ENCODE data around the gene BATF. TPM values are rescaled to one million over a fixed set of nuclear protein-coding genes. Genes with fewer than 3 reads are reported as not detected.

The BATF gene
- total RNA-seq, 2 experiments from 2014 or later: 46.4 to 47.0 TPM

DNA sequence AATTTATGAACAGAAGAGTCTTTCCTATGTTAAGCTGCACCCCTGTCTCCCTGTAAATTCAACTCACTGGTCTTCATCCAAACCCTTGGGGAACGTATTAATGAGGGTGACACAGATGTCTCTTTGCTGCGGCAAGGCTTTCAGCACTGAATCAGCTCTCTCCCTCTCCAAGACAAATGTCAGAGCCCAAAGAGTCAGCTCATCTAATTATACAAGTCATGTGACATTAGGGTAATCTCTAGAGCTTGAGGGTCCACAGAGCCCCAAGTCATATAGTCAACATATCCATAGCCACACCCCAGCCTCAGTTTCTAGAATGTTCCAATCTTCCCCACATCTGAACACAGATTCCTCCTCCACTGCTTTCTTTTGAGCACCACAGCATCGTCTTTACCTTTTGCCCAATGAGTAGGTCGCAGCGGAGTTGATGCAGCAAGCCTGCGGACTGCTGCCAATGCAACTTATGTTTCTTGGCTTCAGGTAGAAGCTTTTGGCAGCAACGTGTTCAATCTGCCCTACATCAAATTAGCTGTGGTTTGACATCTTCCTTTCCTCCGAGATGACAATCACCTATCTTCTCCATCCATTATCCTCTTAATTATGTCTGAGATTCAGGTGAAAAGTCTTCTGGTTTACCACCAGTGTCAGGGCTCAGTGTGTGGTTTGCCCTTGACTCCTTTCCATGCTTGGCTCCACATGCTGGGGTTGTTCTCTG lies 5.3 kb downstream of the BATF start:
- Mint-ChIP-seq H3K9me3 (no peaks in the 10 kb centered on the region), H3K4me3 (no peak overlapping the region), H3K4me1 (ENCODE audit: low read depth) (peaks cover 68% of the 10 kb centered on the region), H3K36me3 (ENCODE audit: low read depth) (peaks cover 77% of the 10 kb centered on the region), H3K27me3 (no peaks in the 10 kb centered on the region), H3K27ac (peak overlapping the region; percentile 9)
- DNase-seq: no peak
- ChIA-PET POLR2A (interaction anchor here (12.4 kb wide), 1 partner anchor 15 kb away, joined by 117 read pairs; no protein-coding TSS in a partner anchor), CTCF (interaction anchor here (1.0 to 3.0 kb wide), 8 partner anchors 9 to 129 kb away, joined by 3 to 11 read pairs (median 6); no protein-coding TSS in a partner anchor)
- ATAC-seq: no peak
- intact Hi-C loops (cut with micrococcal nuclease): no loop called here
- TF ChIP-seq, protein P1, sequence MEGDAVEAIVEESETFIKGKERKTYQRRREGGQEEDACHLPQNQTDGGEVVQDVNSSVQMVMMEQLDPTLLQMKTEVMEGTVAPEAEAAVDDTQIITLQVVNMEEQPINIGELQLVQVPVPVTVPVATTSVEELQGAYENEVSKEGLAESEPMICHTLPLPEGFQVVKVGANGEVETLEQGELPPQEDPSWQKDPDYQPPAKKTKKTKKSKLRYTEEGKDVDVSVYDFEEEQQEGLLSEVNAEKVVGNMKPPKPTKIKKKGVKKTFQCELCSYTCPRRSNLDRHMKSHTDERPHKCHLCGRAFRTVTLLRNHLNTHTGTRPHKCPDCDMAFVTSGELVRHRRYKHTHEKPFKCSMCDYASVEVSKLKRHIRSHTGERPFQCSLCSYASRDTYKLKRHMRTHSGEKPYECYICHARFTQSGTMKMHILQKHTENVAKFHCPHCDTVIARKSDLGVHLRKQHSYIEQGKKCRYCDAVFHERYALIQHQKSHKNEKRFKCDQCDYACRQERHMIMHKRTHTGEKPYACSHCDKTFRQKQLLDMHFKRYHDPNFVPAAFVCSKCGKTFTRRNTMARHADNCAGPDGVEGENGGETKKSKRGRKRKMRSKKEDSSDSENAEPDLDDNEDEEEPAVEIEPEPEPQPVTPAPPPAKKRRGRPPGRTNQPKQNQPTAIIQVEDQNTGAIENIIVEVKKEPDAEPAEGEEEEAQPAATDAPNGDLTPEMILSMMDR (IDR thresholded peaks at IDR 0.05): no peak

DNA sequence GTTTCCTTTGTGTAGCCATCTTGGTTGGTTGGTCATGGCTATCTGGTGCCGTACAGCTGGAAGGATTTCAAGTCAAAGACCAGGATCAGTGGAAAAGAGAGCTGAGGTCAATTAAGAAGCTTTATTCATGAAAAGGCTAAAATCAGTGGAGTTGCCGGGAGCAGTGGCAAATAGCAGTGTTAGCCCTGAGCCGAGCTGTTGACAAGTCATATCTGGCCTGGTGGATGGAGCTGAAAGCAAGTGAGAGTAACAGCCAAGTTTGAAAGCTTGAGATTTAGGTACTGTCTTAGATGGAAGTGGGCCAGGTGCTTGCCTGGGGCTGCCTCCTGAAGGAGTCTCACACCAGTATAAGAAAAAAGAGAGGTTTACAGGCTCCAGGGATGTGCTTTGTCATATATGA lies 9.0 kb downstream of the BATF start:
- H3K4me1 Mint-ChIP-seq (ENCODE audit: low read depth): peaks cover 66% of the 10 kb centered on the region
- H3K4me3 Mint-ChIP-seq: no peak overlapping the region
- DNase-seq (no peak), ATAC-seq (peak; percentile 30)
- ChIA-PET POLR2A (interaction anchor here (0.8 kb wide), 1 partner anchor 18 kb away, joined by 3 read pairs; no protein-coding TSS in a partner anchor), CTCF (interaction anchor here (0.6 to 2.7 kb wide), 2 partner anchors 11 to 12 kb away, joined by 3 to 7 read pairs; no protein-coding TSS in a partner anchor)
- H3K27ac Mint-ChIP-seq: no peak overlapping the region
- H3K9me3 Mint-ChIP-seq: no peaks in the 10 kb centered on the region
- H3K27me3 Mint-ChIP-seq: no peaks in the 10 kb centered on the region
- intact Hi-C loops (cut with micrococcal nuclease): no loop called here
- H3K36me3 Mint-ChIP-seq (ENCODE audit: low read depth): peaks cover 64% of the 10 kb centered on the region
- TF ChIP-seq, protein P1 (IDR thresholded peaks at IDR 0.05): no peak

GRCh38 chr14:75531660-75532317 lies 9.5 kb downstream of the BATF start:
- ChIA-PET CTCF (interaction anchor here (0.6 to 2.7 kb wide), 2 partner anchors 11 to 13 kb away, joined by 3 to 7 read pairs; no protein-coding TSS in a partner anchor), POLR2A (interaction anchor here (0.8 kb wide), 1 partner anchor 18 kb away, joined by 3 read pairs; no protein-coding TSS in a partner anchor)
- TF ChIP-seq, protein P1 (IDR thresholded peaks at IDR 0.05): no peak
- intact Hi-C loops (cut with micrococcal nuclease): no loop called here
- H3K4me3 Mint-ChIP-seq: no peak overlapping the region
- H3K27me3 Mint-ChIP-seq: no peaks in the 10 kb centered on the region
- no peak for DNase-seq
- H3K36me3 Mint-ChIP-seq (ENCODE audit: low read depth): peaks cover 61% of the 10 kb centered on the region
- ATAC-seq: no peak
- peaks cover 60% of the 10 kb centered on the region for H3K4me1 Mint-ChIP-seq (ENCODE audit: low read depth)
- H3K9me3 Mint-ChIP-seq: no peaks in the 10 kb centered on the region
- no peak overlapping the region for H3K27ac Mint-ChIP-seq

DNA sequence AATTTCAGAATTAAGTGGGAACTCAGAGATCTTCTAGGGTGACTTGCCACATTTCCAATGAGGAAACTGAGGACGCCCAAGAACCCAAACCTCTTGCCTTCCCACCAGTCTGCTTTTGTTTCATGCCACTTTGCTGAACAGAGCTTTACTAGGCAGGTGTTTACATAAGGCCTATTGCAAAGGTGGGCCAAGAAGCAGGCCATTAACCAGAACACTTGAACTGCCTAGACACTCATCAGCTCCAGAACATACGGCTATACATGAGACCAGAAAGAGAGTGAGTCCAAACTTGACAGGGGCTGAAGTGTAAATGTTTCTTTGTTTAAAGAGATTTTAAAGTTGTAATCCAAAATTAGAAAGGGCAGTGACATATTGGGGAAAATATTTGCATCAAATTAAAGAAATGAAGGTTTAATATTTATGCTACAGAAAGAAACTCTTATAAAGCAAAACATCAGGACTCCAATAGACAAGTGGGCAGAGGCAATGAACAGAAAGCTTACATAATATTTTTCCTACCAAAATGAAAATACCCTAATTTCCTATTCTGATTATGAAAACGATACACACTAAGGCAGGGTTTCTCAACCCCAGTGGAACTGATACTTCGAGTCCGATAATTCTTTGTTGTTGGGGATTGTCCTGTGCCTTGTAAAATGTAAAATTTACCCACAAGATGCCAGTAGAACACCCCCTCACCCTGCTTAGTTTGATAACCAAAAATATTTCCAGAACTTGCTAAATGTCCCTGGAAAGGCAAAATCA lies 11.7 kb downstream of the BATF start:
- DNase-seq (no peak), ATAC-seq (no peak)
- ChIA-PET POLR2A (interaction anchor here (0.7 to 1.5 kb wide), 4 partner anchors 10 to 26 kb away, joined by 3 to 6 read pairs (median 4); partner anchors contain the start of gene BATF), CTCF (interaction anchor here (0.9 to 1.5 kb wide), 5 partner anchors 9 to 121 kb away, joined by 3 to 5 read pairs (median 3); no protein-coding TSS in a partner anchor)
- Mint-ChIP-seq H3K27me3 (no peaks in the 10 kb centered on the region), H3K27ac (peak overlapping the region; percentile 68), H3K9me3 (no peaks in the 10 kb centered on the region), H3K4me3 (no peak overlapping the region), H3K36me3 (ENCODE audit: low read depth) (peaks cover 58% of the 10 kb centered on the region), H3K4me1 (ENCODE audit: low read depth) (peaks cover 56% of the 10 kb centered on the region)
- intact Hi-C loops (cut with micrococcal nuclease): no loop called here
- TF ChIP-seq, protein P1 (IDR thresholded peaks at IDR 0.05): no peak

Measured in activated CD8-positive, alpha-beta T cell treated with anti-CD3 and anti-CD28 coated beads for 36 hours (primary cell).